Spinal cord (tissue), 10 donors: ENCODE data around the gene EPAS1. TPM values are rescaled to one million over a fixed set of nuclear protein-coding genes. Genes with fewer than 3 reads are reported as not detected.
A peak's percentile ranks its signal among the peaks of the same experiment; 100 is the strongest.

Experiments used
- DNase-seq, 6 donors: peaks; one replicate each; pipeline versions ENCODE4 v3.0.0 to v3.0.0-alpha.2; 2013 to 2015; ENCODE audit warnings: low spot score in 6 of 6, low read depth in 4 of 6
- H3K27ac ChIP-seq: one replicate; pipeline ENCODE4 v1.5.1; 2013; ENCODE audit warnings: low read depth, low read length, control low read depth
- H3K27me3 ChIP-seq: one replicate; pipeline ENCODE4 v1.6.1; 2013; ENCODE audit warnings: low read length; ENCODE audit not compliant: control insufficient read depth, insufficient read depth
- H3K36me3 ChIP-seq: one replicate; pipeline ENCODE4 v1.6.1; 2013; ENCODE audit warnings: low read length; ENCODE audit not compliant: control insufficient read depth, insufficient read depth
- H3K4me1 ChIP-seq: one replicate; pipeline ENCODE4 v1.6.1; 2013; ENCODE audit warnings: low read length; ENCODE audit not compliant: control insufficient read depth, insufficient read depth
- H3K4me3 ChIP-seq: one replicate; pipeline ENCODE4 v1.5.1; 2013; ENCODE audit warnings: low read depth, low read length, control low read depth
- H3K9me3 ChIP-seq: one replicate; pipeline ENCODE4 v1.6.1; 2013; ENCODE audit warnings: low read length; ENCODE audit not compliant: control insufficient read depth, insufficient read depth
- WGBS: methylation state at CpG from one replicate; pipeline ENCODE4 v1.1.5; 2013; ENCODE audit warnings: missing lambda C conversion rate; ENCODE audit not compliant: insufficient coverage; 5-methylcytosine and 5-hydroxymethylcytosine counted together
- polyA plus RNA-seq, 2 donors: library from polyadenylated mRNA; unstranded; fragments of 120-200 nt; gene quantifications; one replicate each; pipeline ENCODE4 v1.2.1, GENCODE V29; 2013; ENCODE audit not compliant: insufficient read length in 2 of 2
- total RNA-seq, 2 donors: library from RNA; depleted of rRNA in 1 of 2; stranded (reverse); fragments of 120-200 nt in 1 of 2; fragments of >200 nt in 1 of 2; gene quantifications; one replicate each; pipeline versions ENCODE4 v1.2.3 to v1.2.4, GENCODE V29; 2013 to 2014
- donor health status: healthy.

Gene EPAS1
- total and polyA plus RNA-seq, 4 donors = 29.2 to 53.7 (median 45.0) TPM

- H3K4me3 ChIP-seq = no peak overlapping the region
- DNase-seq = no peak
- H3K27me3 ChIP-seq = no peaks in the 10 kb centered on the region
- peak overlapping the region; percentile 17 for H3K27ac ChIP-seq
- peaks cover 11% of the 10 kb centered on the region for H3K4me1 ChIP-seq
- H3K36me3 ChIP-seq = peaks cover 6% of the 10 kb centered on the region
- H3K9me3 ChIP-seq = no peaks in the 10 kb centered on the region
- WGBS = 89% methylated on average over 4 of the region's 8 CpGs
Observed at GRCh38 chr2:46352621-46353020, 55.4 kb downstream of the EPAS1 start.

GRCh38 chr2:46353509-46353908, 56.3 kb downstream of the EPAS1 start:
- no peak for DNase-seq
- no peak overlapping the region for H3K4me3 ChIP-seq
- no peak overlapping the region for H3K27ac ChIP-seq
- no peaks in the 10 kb centered on the region for H3K27me3 ChIP-seq
- H3K9me3 ChIP-seq = no peaks in the 10 kb centered on the region
- peaks cover 6% of the 10 kb centered on the region for H3K36me3 ChIP-seq
- H3K4me1 ChIP-seq = peaks cover 11% of the 10 kb centered on the region
- whole genome bisulfite sequencing = 90% methylated on average over 5 of the region's 6 CpGs

GRCh38 chr2:46355756-46356155, 58.5 kb downstream of the EPAS1 start:
- no peaks in the 10 kb centered on the region for H3K27me3 ChIP-seq
- peaks cover 8% of the 10 kb centered on the region for H3K36me3 ChIP-seq
- 66% methylated on average over 3 of the region's 3 CpGs for WGBS
- no peaks in the 10 kb centered on the region for H3K9me3 ChIP-seq
- no peak overlapping the region for H3K27ac ChIP-seq
- peaks cover 11% of the 10 kb centered on the region for H3K4me1 ChIP-seq
- DNase-seq = no peak
- no peak overlapping the region for H3K4me3 ChIP-seq

GRCh38 chr2:46356991-46357390, 59.8 kb downstream of the EPAS1 start:
- Histone ChIP-seq H3K27ac (no peak overlapping the region), H3K9me3 (no peaks in the 10 kb centered on the region), H3K4me1 (peaks cover 4% of the 10 kb centered on the region), H3K36me3 (peaks cover 15% of the 10 kb centered on the region), H3K27me3 (no peaks in the 10 kb centered on the region), H3K4me3 (no peak overlapping the region)
- no CpG with 5 or more reads among the region's 1 CpG for WGBS
- no peak for DNase-seq

GRCh38 chr2:46358713-46359112, 61.5 kb downstream of the EPAS1 start:
- WGBS = 100% methylated on average over 1 of the region's 6 CpGs
- Histone ChIP-seq H3K27me3 (no peaks in the 10 kb centered on the region), H3K36me3 (peaks cover 15% of the 10 kb centered on the region), H3K9me3 (no peaks in the 10 kb centered on the region), H3K4me3 (no peak overlapping the region), H3K4me1 (no peaks in the 10 kb centered on the region), H3K27ac (no peak overlapping the region)
- no peak for DNase-seq

- peaks cover 15% of the 10 kb centered on the region for H3K36me3 ChIP-seq
- no peaks in the 10 kb centered on the region for H3K27me3 ChIP-seq
- H3K27ac ChIP-seq = no peak overlapping the region
- no peaks in the 10 kb centered on the region for H3K9me3 ChIP-seq
- H3K4me1 ChIP-seq = no peaks in the 10 kb centered on the region
- no peak for DNase-seq
- H3K4me3 ChIP-seq = no peak overlapping the region
- WGBS = 86% methylated on average over 3 of the region's 3 CpGs
Observed at GRCh38 chr2:46360303-46360702, 63.1 kb downstream of the EPAS1 start.

GRCh38 chr2:46361920-46362666, 64.9 kb downstream of the EPAS1 start:
- H3K9me3 ChIP-seq = no peaks in the 10 kb centered on the region
- WGBS = 85% methylated on average over 6 of the region's 6 CpGs
- peaks cover 11% of the 10 kb centered on the region for H3K36me3 ChIP-seq
- no peak overlapping the region for H3K27ac ChIP-seq
- no peak for DNase-seq
- peaks cover 4% of the 10 kb centered on the region for H3K4me1 ChIP-seq
- H3K27me3 ChIP-seq = no peaks in the 10 kb centered on the region
- H3K4me3 ChIP-seq = no peak overlapping the region

- no peak for DNase-seq
- peaks cover 9% of the 10 kb centered on the region for H3K36me3 ChIP-seq
- H3K27ac ChIP-seq = no peak overlapping the region
- WGBS = 100% methylated on average over 2 of the region's 4 CpGs
- H3K9me3 ChIP-seq = no peaks in the 10 kb centered on the region
- H3K4me3 ChIP-seq = no peak overlapping the region
- peaks cover 4% of the 10 kb centered on the region for H3K4me1 ChIP-seq
- no peaks in the 10 kb centered on the region for H3K27me3 ChIP-seq
Observed at GRCh38 chr2:46362667-46363012, 65.4 kb downstream of the EPAS1 start.

- peaks cover 4% of the 10 kb centered on the region for H3K4me1 ChIP-seq
- no peak overlapping the region for H3K4me3 ChIP-seq
- no peaks in the 10 kb centered on the region for H3K27me3 ChIP-seq
- DNase-seq = no peak
- 100% methylated on average over 2 of the region's 4 CpGs for WGBS
- no peak overlapping the region for H3K27ac ChIP-seq
- no peaks in the 10 kb centered on the region for H3K9me3 ChIP-seq
- H3K36me3 ChIP-seq = peaks cover 9% of the 10 kb centered on the region
Observed at GRCh38 chr2:46363535-46364170, 66.4 kb downstream of the EPAS1 start.
